Smooth muscle cell (in vitro differentiated cells): ENCODE data around the gene MUC5B. TPM values are rescaled to one million over a fixed set of nuclear protein-coding genes. Genes with fewer than 3 reads are reported as not detected.

Experiments
- DNase-seq: peaks from one replicate; lab custom pipeline; 2025; ENCODE audit not compliant: unreplicated experiment; lab: John Stamatoyannopoulos, UW
- H2AFZ ChIP-seq: fragments of 200-600 bp; sonication (generic); 2 replicates; pipeline ENCODE4 v1.6.0; 2016; ENCODE audit warnings: antibody characterized with exemption, low read depth, mild to moderate bottlenecking
- H3F3A ChIP-seq: fragments of 200-600 bp; sonication (generic); 2 replicates; pipeline ENCODE4 v1.6.0; 2017; ENCODE audit warnings: antibody characterized with exemption, low read depth
- H3K27ac ChIP-seq: fragments of 200-600 bp; sonication (generic); 2 replicates; pipeline ENCODE4 v1.5.1; 2016; ENCODE audit warnings: low read depth, mild to moderate bottlenecking
- H3K27me3 ChIP-seq: fragments of 200-600 bp; sonication (generic); 2 replicates; pipeline ENCODE4 v1.6.1; 2016; ENCODE audit warnings: low read depth, mild to moderate bottlenecking
- H3K36me3 ChIP-seq: fragments of 200-600 bp; sonication (generic); 2 replicates; pipeline ENCODE4 v1.5.1; 2016; ENCODE audit warnings: low read depth
- H3K4me1 ChIP-seq: fragments of 200-600 bp; sonication (generic); 2 replicates; pipeline ENCODE4 v1.5.1; 2016; ENCODE audit warnings: low read depth
- H3K4me2 ChIP-seq: fragments of 200-600 bp; sonication (generic); 2 replicates; pipeline ENCODE4 v1.6.0; 2016; ENCODE audit warnings: mild to moderate bottlenecking
- H3K4me3 ChIP-seq: fragments of 200-600 bp; sonication (generic); 2 replicates; pipeline ENCODE4 v1.5.1; 2016; ENCODE audit warnings: mild to moderate bottlenecking
- H3K79me2 ChIP-seq: fragments of 200-600 bp; sonication (generic); 2 replicates; pipeline ENCODE4 v1.6.0; 2016; ENCODE audit warnings: low read depth, mild to moderate bottlenecking
- H3K9ac ChIP-seq: fragments of 200-600 bp; sonication (generic); 2 replicates; pipeline ENCODE4 v1.6.0; 2016; ENCODE audit warnings: low read depth
- H3K9me3 ChIP-seq: fragments of 200-600 bp; sonication (generic); replicated peaks from 2 replicates; pipeline ENCODE4 v1.5.1; 2016; ENCODE audit warnings: low read depth
- H4K20me1 ChIP-seq: fragments of 200-600 bp; sonication (generic); 2 replicates; pipeline ENCODE4 v1.6.0; 2016; ENCODE audit warnings: low read depth
- WGBS: methylation state at CpG from one replicate; pipeline ENCODE4 v1.1.7; 2016; ENCODE audit warnings: low lambda C conversion rate; 5-methylcytosine and 5-hydroxymethylcytosine counted together
- polyA plus RNA-seq: library from polyadenylated mRNA; unstranded; fragments of >200 nt; fragmentation: Nextera tagmentation; extraction: Ambion mirVana; gene quantifications from 2 replicates; pipeline ENCODE4 v1.2.1, GENCODE V29; 2016
- total RNA-seq: library from RNA; depleted of rRNA; stranded (reverse); fragments of >200 nt; gene quantifications from 2 replicates; pipeline ENCODE4 v1.2.3, GENCODE V29; 2014
- TF ChIP-seq, protein P1 (sequence below): fragments of 200-600 bp; sonication (generic); IDR thresholded peaks from 2 replicates; pipeline ENCODE4 v1.5.1; 2017; ENCODE audit warnings: borderline replicate concordance, mild to moderate bottlenecking, antibody characterized with exemption; ENCODE audit not compliant: insufficient read depth, poor library complexity, severe bottlenecking

MUC5B gene
- total and polyA plus RNA-seq, 2 experiments from 2014 or later: not detected

DNA sequence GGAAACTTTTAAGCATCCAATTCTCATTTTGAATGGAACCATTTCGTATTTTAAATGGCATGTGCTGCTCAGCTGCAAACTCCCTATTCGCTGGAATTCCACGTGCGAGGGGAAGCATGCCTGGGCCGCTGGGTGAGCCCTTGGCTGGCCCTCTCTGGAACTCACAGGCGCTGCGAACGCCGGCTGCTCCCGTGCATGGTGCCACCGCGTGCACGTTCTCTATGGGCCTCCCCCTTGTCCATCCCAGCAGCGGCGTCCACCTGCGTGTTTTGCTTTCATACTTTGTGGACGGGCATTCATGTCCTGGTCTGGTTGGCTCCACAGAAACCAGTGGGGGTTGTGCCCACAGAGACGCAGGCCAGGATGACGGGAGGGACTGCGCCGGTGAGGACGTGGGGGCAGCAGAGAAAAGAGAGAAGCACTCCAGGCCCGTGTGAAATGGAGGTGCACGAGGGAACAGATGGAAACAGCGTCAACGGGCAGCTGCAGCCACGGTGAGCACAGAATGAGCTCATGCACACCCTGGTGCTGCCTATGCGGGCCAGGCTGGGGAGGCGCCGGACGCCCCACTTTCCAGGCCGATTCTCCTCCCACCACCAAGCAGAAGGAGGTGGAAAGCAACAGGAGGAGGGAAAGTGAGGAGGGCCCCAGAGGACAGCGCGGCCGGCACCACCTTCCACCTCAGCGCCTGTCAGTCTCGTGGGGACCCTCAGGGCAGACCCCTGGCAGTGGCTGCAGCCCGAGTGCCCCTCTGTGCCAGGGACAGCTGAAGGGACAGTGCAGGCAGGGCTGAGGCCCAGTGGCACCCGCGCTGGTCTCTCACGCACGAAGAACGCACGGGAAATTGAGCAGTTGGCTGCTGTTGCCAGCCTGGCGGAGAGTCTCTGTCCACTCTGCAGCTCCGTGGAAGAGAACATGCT, 57.5 kb downstream of the MUC5B start:
- Histone ChIP-seq H3F3A (no peaks in the 10 kb centered on the region), H3K27me3 (no peaks in the 10 kb centered on the region), H3K79me2 (no peaks in the 10 kb centered on the region), H3K4me3 (no peak overlapping the region), H4K20me1 (peaks cover 58% of the 10 kb centered on the region), H2AFZ (no peak overlapping the region), H3K4me2 (no peak overlapping the region), H3K36me3 (no peaks in the 10 kb centered on the region), H3K27ac (no peak overlapping the region), H3K4me1 (no peaks in the 10 kb centered on the region), H3K9ac (no peak overlapping the region), H3K9me3 (no peaks in the 10 kb centered on the region)
- DNase-seq: no peak
- 95% methylated on average over 41 of the region's 46 CpGs for WGBS
- TF ChIP-seq, protein P1, sequence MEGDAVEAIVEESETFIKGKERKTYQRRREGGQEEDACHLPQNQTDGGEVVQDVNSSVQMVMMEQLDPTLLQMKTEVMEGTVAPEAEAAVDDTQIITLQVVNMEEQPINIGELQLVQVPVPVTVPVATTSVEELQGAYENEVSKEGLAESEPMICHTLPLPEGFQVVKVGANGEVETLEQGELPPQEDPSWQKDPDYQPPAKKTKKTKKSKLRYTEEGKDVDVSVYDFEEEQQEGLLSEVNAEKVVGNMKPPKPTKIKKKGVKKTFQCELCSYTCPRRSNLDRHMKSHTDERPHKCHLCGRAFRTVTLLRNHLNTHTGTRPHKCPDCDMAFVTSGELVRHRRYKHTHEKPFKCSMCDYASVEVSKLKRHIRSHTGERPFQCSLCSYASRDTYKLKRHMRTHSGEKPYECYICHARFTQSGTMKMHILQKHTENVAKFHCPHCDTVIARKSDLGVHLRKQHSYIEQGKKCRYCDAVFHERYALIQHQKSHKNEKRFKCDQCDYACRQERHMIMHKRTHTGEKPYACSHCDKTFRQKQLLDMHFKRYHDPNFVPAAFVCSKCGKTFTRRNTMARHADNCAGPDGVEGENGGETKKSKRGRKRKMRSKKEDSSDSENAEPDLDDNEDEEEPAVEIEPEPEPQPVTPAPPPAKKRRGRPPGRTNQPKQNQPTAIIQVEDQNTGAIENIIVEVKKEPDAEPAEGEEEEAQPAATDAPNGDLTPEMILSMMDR: no peak

DNA sequence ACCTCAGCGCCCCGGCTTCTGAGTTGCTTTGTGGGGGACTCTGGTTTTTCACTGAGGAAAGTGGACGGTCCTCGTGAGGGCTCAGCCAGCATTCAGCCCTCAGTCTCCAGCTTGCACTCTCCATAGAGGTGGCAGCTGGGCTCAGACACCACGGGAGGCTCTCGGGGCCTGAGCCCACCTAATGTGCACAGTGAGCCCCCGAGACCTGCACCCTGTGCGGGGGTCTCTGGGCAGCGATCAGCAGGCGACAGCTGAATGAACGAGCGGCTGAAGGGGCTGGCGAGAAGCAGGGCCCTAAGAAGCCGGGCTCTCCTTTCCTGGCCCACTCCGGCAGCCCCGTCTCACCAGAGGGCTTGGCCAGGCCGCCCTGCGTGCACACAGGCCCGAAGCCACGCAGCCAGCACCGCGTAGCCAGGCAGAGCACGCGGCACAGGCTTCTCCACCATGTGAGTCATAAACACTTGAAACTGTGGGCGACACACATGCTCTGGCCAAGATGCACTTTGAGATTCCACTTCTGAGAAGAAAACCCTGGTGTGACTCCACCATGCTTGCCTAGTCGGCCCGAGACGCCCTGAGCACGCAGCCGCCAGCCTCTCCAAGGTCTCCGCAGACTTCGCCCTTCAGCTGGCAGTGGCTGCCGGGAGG, 58.6 kb downstream of the MUC5B start:
- no peak overlapping the region for H2AFZ ChIP-seq
- no peak overlapping the region for H3K4me2 ChIP-seq
- DNase-seq: no peak
- H4K20me1 ChIP-seq: peaks cover 50% of the 10 kb centered on the region
- H3K4me1 ChIP-seq: no peaks in the 10 kb centered on the region
- no peak overlapping the region for H3K9ac ChIP-seq
- H3K27ac ChIP-seq: no peak overlapping the region
- no peaks in the 10 kb centered on the region for H3K36me3 ChIP-seq
- no peaks in the 10 kb centered on the region for H3K79me2 ChIP-seq
- no peaks in the 10 kb centered on the region for H3F3A ChIP-seq
- H3K27me3 ChIP-seq: no peaks in the 10 kb centered on the region
- H3K9me3 ChIP-seq: no peaks in the 10 kb centered on the region
- H3K4me3 ChIP-seq: no peak overlapping the region
- WGBS: 92% methylated on average over 33 of the region's 33 CpGs
- TF ChIP-seq, protein P1: no peak

DNA sequence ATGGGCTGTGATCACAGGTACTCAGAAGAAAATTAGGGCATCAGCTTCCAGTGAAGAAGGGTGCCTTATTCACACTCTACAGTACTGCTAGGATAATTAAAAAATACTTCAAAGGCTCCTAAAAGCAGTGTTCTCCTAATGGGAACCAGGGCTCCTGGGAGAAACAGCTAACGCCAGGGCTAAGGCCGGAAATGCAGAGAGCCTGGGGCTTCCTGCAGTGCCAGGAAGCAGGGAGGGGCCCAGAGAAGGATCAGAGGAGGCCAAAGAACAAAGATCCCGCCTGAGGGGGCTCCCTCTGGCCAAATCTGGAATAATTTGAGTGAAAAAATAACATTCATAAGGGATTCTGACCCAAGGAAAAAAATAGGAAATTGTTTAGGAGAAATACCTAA, 59.1 kb downstream of the MUC5B start:
- Histone ChIP-seq H4K20me1 (peaks cover 46% of the 10 kb centered on the region), H3K79me2 (no peaks in the 10 kb centered on the region), H3K4me1 (no peaks in the 10 kb centered on the region), H3K4me2 (no peak overlapping the region), H2AFZ (no peak overlapping the region), H3F3A (no peaks in the 10 kb centered on the region), H3K36me3 (no peaks in the 10 kb centered on the region), H3K9ac (no peak overlapping the region), H3K4me3 (no peak overlapping the region), H3K27me3 (no peaks in the 10 kb centered on the region), H3K9me3 (no peaks in the 10 kb centered on the region), H3K27ac (no peak overlapping the region)
- 68% methylated on average over 3 of the region's 3 CpGs for WGBS
- no peak for DNase-seq
- TF ChIP-seq, protein P1: no peak
